Neutrophil (primary cell): ENCODE data around the gene POLR1E.
"Not testable (repeated sequence)": the region's sequence is repeated elsewhere in the genome, so short reads cannot be mapped to it uniquely, and the experiment has no call there.

ENCODE experiments used
- H3K27ac ChIP-seq: fragments of 200-600 bp; sonication (generic); 2 replicates; pipeline ENCODE4 v1.5.1; 2016; ENCODE audit warnings: mild to moderate bottlenecking, moderate library complexity
- H3K27me3 ChIP-seq: fragments of 200-600 bp; sonication (generic); 2 replicates; pipeline ENCODE4 v1.6.0; 2016; ENCODE audit warnings: mild to moderate bottlenecking
- H3K36me3 ChIP-seq: fragments of 200-600 bp; sonication (generic); 2 replicates; pipeline ENCODE4 v1.5.1; 2017
- H3K4me1 ChIP-seq, 2 experiments: fragments of 200-600 bp in 1 of 2; sonication (generic) in 1 of 2; 1 replicate in 1 of 2; 2 replicates in 1 of 2; pipeline versions ENCODE4 v1.5.1 to v1.6.1; 2013 to 2016; ENCODE audit warnings: low read depth in 1 of 2, low read length in 1 of 2, mild to moderate bottlenecking in 1 of 2, moderate library complexity in 1 of 2; ENCODE audit not compliant: control insufficient read depth in 1 of 2, insufficient read depth in 1 of 2
- H3K4me3 ChIP-seq, 2 experiments: fragments of 200-600 bp in 1 of 2; sonication (generic) in 1 of 2; 1 replicate in 1 of 2; 2 replicates in 1 of 2; pipeline ENCODE4 v1.5.1; 2013 to 2016; ENCODE audit warnings: low read depth in 1 of 2, low read length in 1 of 2, mild to moderate bottlenecking in 1 of 2, moderate library complexity in 1 of 2
- H3K9me3 ChIP-seq: fragments of 200-600 bp; sonication (generic); 2 replicates; pipeline ENCODE4 v1.5.1; 2016
- TF ChIP-seq, protein P1 (sequence below): fragments of 200-600 bp; sonication (generic); IDR thresholded peaks from 2 replicates; pipeline ENCODE4 v1.5.1; 2016; ENCODE audit warnings: antibody characterized with exemption

The POLR1E gene

DNA sequence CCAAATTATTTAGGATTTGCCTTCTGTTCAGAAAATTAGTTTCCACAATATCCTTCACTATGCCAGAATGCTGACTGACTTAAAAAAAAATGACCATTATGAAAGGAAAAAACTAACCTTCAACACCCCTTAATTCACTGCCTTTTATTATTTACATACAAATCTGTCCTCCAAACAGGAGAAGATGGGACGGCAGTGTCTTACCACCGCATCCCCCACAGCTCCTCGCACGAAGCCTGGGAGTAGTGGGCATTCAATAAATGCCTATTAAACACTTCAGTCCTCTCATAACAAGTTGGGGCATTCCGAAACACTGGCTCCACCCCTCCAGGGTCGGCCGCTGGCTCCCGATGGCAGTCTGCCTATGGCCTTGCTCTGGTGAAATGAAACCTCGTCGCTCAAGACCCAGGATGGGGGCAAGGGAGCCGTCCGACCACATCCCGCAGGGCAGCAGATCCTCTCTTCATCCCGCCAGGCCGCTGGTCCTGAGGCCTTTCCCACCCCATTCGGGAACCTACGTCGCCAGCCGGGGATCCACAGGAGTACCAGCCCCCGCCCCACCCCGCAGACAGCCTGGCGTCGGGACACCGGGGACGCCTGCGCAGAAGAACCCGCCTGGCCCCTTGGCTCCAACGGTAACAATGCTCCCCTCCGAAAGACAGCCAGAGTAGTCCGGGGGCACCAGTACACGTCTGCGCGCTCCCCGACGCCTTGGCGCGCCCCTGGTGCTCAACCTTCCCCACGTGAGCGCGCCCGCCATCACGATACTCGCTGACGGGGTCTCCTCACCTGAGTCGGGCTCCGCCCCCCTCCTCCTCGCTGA, 21.1 kb upstream of the POLR1E start:
- peak overlapping the region; percentile 85 for H3K27ac ChIP-seq
- peaks cover 21 to 23% of the 10 kb centered on the region in 2 experiments for H3K4me1 ChIP-seq
- peak overlapping the region; percentile 93 to 95 for H3K4me3 ChIP-seq
- H3K36me3 ChIP-seq, result no peaks in the 10 kb centered on the region
- peaks cover 6% of the 10 kb centered on the region for H3K27me3 ChIP-seq
- TF ChIP-seq, protein P1, sequence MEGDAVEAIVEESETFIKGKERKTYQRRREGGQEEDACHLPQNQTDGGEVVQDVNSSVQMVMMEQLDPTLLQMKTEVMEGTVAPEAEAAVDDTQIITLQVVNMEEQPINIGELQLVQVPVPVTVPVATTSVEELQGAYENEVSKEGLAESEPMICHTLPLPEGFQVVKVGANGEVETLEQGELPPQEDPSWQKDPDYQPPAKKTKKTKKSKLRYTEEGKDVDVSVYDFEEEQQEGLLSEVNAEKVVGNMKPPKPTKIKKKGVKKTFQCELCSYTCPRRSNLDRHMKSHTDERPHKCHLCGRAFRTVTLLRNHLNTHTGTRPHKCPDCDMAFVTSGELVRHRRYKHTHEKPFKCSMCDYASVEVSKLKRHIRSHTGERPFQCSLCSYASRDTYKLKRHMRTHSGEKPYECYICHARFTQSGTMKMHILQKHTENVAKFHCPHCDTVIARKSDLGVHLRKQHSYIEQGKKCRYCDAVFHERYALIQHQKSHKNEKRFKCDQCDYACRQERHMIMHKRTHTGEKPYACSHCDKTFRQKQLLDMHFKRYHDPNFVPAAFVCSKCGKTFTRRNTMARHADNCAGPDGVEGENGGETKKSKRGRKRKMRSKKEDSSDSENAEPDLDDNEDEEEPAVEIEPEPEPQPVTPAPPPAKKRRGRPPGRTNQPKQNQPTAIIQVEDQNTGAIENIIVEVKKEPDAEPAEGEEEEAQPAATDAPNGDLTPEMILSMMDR, result no peak
- no peaks in the 10 kb centered on the region for H3K9me3 ChIP-seq

DNA sequence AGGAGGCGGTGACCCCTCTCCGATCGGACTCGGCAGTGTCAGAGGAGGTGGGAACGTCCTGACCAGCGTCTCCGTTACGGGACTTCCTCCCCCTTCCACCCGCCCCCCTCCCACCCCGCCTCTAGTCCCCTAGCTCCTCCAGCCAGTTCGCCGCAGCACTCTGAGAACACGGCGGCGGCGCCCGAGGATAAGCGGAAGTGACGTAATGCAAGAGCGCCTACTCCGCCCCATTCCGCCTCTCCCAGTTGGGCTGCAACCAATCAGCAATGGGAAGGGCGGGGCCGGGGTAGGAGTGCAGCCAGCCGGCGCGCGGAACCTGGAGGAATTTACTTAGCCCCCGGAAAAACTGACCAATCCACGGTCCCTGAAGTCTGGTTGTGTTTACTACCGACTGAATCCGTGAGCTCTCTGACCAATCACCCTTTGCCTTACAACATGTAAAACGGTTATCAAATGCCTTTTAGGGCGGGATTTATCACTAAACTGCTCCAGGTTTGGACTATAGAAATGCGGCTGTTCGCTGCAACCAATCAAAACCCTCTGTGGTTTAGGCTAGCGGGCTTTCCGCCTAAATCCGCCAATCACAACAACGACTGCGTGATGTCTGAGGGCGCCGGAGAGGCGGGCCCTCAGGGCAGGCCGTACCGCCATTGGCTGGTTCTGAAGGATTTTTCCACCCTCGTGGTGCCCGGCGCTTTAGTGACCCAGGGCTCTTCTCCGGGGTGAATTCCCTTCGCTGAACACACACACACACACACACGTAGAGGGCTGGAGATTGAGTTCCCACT, 20.3 kb upstream of the POLR1E start, which contains the start of gene ZBTB5:
Gene ZBTB5, minus strand, starts transcription at position 202 of the 788 bp plus-strand sequence. CDS start 22,899 bp downstream, outside the sequence.
- Histone ChIP-seq H3K27me3 (peaks cover 6% of the 10 kb centered on the region), H3K9me3 (no peaks in the 10 kb centered on the region), H3K36me3 (no peaks in the 10 kb centered on the region), H3K27ac (peak within 1 kb of the TSS; percentile 85), H3K4me1 (peaks cover 21 to 23% of the 10 kb centered on the region in 2 experiments), H3K4me3 (peak within 1 kb of the TSS; percentile 93 to 95)
- TF ChIP-seq, protein P1, result peak; percentile 32

DNA sequence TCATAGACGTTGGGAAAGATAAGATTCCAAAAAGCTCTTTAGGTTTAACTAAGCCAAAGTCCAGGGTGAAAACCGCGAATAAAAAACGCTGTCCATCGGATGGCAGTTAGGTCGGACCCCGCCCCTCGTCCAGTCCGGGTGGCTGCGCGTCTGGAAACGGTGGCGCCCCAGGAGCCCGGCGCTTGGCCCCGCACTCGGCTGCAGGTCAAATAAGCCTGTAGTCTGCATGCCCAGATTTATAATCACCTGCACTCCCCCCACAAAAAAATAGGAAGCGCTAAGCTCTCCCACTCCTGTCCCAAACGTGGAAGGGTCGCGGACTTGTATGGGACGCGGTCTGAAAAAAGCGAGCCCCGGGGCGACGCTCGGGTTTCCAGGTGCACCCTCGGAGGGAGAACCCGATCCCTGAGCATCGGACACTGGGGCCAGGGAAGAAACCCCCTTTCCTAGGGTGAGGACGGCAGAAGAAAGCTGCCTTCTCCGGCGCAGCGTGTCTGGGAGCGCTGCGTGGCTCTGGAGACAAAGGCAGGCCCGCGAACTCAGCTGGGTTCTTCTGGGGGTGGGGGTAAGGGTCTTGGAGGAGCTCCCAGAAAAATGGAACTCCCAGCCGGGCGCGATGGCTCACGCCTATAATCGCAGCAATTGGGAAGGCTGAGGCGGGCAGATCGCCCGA, 19.6 kb upstream of the POLR1E start:
- TF ChIP-seq, protein P1, result no peak
- Histone ChIP-seq H3K9me3 (no peaks in the 10 kb centered on the region), H3K4me3 (peak overlapping the region; percentile 93 to 95), H3K27ac (peak overlapping the region; percentile 85), H3K4me1 (peaks cover 21 to 23% of the 10 kb centered on the region in 2 experiments), H3K36me3 (no peaks in the 10 kb centered on the region), H3K27me3 (peaks cover 6% of the 10 kb centered on the region)

DNA sequence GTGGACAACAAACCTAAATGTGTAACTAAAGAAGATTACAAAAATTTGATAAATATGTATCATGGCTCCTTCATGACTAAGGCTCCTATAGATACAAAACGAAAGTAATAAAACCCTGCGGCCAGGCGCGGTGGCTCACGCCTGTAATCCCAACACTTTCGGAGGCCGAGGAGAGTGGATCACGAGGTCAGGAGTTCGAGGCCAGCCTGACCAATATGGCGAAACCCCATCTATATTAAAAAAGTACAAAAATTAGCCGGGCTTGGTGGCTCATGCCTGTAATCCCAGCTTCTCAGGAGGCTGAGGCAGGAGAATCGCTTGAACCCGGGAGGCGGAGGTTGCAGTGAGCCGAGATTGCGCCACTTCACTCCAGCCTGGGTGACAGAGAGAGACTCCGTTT, 18.2 kb upstream of the POLR1E start:
- not testable (repeated sequence) for H3K36me3 ChIP-seq, H3K9me3 ChIP-seq, H3K27ac ChIP-seq, H3K4me3 ChIP-seq
- Histone ChIP-seq H3K4me1 (peaks cover 21 to 23% of the 10 kb centered on the region in 2 experiments), H3K27me3 (peaks cover 12% of the 10 kb centered on the region)

DNA sequence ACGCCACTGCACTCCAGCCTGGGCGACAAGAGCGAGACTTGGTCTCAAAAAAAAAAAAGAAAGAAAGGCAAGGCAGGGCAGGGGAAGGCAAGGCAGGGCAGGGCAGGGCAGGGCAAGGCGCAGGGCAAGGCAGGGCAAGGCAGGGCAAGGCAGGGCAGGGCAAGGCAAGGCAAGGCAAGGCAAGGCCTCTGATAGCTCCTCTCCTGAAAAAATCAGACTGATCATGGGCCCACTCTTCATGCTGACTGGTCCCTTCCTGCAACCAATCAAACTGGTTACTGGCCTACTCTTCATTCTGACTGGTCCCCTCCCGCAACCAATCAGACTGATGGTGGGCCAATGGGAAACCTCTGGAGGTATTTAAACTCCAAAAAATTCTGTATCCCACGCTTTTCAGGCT, 17.1 kb upstream of the POLR1E start:
- Histone ChIP-seq H3K27me3 (peaks cover 12% of the 10 kb centered on the region), H3K36me3 (no peaks in the 10 kb centered on the region)
- TF ChIP-seq, protein P1, result no peak

More for the DNA sequence above, 17.1 kb upstream of the POLR1E start:
- Histone ChIP-seq H3K4me3 (no peak overlapping the region), H3K9me3 (no peaks in the 10 kb centered on the region), H3K27ac (no peak overlapping the region), H3K4me1 (peaks cover 21 to 23% of the 10 kb centered on the region in 2 experiments)
